ENCODE data around the gene ZBTB7C.

DNA sequence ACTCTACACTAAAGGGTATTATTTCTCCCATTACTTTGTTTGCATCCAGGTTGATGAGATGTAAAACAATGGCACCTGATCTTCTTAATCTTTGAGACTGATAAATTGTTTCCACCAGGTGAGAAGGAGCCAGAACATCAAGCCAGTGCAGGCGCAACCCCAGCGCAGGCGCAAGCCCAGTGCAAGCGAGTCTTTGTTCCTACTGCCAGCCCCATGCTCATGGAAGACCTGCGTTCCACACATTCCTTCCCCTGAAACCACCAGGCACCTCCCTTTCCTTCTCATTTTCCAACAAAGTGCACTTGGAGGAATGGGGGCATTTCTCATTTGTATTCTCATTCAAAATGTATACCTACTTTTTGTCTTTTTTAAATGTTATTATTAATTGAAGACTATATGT is 290.0 kb downstream of the ZBTB7C start:
- TF ChIP-seq, protein P1, sequence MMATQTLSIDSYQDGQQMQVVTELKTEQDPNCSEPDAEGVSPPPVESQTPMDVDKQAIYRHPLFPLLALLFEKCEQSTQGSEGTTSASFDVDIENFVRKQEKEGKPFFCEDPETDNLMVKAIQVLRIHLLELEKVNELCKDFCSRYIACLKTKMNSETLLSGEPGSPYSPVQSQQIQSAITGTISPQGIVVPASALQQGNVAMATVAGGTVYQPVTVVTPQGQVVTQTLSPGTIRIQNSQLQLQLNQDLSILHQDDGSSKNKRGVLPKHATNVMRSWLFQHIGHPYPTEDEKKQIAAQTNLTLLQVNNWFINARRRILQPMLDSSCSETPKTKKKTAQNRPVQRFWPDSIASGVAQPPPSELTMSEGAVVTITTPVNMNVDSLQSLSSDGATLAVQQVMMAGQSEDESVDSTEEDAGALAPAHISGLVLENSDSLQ (IDR thresholded peaks at IDR 0.05) = no peak
- TF ChIP-seq POLR2A (conservative IDR thresholded peaks at IDR 0.05) (no peak), FOXA1 (IDR thresholded peaks at IDR 0.05; ENCODE audit: borderline replicate concordance) (no peak), EZH2 (IDR thresholded peaks at IDR 0.05; ENCODE audit: borderline replicate concordance, low read depth, low read length) (no peak), JUN (IDR thresholded peaks at IDR 0.05; ENCODE audit: borderline replicate concordance, low read depth, low read length) (no peak), JUN (CRISPR knock-in tag; IDR thresholded peaks at IDR 0.05; ENCODE audit: borderline replicate concordance) (no peak)
- TF ChIP-seq, protein P2, sequence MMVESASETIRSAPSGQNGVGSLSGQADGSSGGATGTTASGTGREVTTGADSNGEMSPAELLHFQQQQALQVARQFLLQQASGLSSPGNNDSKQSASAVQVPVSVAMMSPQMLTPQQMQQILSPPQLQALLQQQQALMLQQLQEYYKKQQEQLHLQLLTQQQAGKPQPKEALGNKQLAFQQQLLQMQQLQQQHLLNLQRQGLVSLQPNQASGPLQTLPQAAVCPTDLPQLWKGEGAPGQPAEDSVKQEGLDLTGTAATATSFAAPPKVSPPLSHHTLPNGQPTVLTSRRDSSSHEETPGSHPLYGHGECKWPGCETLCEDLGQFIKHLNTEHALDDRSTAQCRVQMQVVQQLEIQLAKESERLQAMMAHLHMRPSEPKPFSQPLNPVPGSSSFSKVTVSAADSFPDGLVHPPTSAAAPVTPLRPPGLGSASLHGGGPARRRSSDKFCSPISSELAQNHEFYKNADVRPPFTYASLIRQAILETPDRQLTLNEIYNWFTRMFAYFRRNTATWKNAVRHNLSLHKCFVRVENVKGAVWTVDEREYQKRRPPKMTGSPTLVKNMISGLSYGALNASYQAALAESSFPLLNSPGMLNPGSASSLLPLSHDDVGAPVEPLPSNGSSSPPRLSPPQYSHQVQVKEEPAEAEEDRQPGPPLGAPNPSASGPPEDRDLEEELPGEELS (CRISPR knock-in tag; IDR thresholded peaks at IDR 0.05; ENCODE audit: borderline replicate concordance) = no peak

All from K562 (cell line).